AG09319 (cell line): ENCODE measurements around the gene LPCAT3.

ENCODE experiments used
- DNase-seq: peaks from one replicate; pipeline ENCODE4 v3.0.0-alpha.2; 2010; ENCODE audit warnings: low read depth; ENCODE audit errors: extremely low read depth
- TF ChIP-seq, protein P1 (sequence below): IDR thresholded peaks from 2 replicates; pipeline ENCODE4 v1.5.1; 2011; ENCODE audit warnings: low read depth, mild to moderate bottlenecking, inconsistent platforms, low read length, moderate library complexity

Gene LPCAT3

DNA sequence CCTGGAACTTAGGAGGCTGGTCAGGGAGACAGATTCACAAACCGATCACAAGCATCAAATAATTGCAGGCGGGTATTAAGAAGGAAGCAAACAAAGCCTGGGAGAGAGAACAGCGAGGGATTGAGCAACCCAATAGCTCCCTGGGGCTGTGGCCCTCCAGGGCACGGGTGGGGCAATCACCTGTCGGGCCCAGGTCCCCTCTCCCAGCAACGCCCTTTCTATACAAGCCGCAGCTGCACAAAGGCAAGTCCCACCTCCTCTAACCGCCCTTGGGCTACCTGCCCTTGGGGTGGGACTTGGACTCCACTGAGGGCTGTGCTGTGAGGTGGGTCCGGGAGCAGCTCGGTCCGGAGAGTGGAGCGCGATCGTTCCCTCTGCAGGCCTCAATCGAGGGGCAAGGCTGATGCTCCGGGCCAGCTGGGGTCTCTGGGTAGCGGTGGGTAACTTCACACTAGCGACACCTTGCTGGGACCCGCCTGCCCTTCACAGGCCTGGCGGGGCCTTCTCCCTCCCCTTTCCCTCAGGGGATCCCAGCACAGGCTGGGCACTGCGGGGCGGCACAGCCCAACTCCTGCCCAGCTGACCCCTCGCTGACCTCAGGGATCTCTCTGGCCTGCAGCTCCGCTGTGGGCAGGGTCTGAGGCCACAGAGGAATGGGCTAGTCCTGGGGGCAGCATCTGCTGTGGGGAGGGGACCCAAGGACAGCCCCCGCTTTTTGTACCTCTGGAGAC is 55.8 kb downstream of the LPCAT3 start:
- no peak for DNase-seq
- TF ChIP-seq, protein P1, sequence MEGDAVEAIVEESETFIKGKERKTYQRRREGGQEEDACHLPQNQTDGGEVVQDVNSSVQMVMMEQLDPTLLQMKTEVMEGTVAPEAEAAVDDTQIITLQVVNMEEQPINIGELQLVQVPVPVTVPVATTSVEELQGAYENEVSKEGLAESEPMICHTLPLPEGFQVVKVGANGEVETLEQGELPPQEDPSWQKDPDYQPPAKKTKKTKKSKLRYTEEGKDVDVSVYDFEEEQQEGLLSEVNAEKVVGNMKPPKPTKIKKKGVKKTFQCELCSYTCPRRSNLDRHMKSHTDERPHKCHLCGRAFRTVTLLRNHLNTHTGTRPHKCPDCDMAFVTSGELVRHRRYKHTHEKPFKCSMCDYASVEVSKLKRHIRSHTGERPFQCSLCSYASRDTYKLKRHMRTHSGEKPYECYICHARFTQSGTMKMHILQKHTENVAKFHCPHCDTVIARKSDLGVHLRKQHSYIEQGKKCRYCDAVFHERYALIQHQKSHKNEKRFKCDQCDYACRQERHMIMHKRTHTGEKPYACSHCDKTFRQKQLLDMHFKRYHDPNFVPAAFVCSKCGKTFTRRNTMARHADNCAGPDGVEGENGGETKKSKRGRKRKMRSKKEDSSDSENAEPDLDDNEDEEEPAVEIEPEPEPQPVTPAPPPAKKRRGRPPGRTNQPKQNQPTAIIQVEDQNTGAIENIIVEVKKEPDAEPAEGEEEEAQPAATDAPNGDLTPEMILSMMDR = no peak

DNA sequence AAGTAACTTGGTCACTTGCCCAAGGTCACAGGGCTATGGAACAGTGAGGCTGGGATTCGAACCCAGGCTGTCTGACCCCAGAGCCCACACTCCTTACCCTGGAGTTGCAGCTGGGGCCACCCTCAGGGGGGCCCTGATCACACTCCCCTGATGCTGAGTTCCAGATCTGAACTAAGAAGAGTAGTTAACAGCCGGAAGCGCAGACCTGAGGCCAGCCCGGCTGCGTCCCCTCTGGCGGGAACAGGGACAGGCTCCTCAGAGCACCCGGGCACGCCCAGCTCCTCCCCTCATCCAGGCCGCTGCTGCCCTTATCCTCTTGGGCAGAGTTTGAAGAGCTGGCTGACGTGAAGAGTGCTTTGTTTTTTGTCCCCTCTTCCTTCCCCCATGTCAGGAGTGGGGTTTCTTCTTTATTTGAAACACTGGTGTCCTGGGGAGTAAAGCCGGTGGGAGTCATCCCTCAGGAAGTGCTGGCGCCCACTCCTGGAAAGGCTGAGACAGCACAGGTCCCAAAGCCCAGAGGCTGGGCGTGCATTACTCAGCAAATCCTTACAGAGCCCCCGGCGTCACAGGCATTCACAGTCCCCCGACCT is 56.5 kb downstream of the LPCAT3 start:
- TF ChIP-seq, protein P1 = peak; percentile 59
- DNase-seq = peak; percentile 42

DNA sequence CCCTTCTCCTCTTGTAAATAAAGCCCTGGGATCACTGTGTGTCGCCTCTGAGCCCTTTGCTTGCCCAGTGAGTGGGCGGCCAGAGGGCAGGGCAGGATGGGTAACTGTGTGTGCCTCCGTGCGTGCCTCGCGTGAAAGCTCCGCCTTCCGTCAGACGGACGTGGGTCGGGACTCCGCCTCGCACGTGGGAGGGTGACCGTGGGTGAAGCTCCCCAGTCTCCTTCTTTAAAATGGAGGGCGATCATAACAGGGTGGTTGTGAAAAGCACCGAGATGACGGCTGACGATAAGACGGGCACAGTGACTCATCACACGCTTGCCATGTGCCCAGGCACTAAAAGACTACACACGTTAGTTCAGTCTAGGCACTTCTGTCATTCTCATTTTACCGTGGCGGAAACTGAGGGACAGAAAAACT is 57.0 kb downstream of the LPCAT3 start:
- TF ChIP-seq, protein P1 = no peak
- DNase-seq = no peak

DNA sequence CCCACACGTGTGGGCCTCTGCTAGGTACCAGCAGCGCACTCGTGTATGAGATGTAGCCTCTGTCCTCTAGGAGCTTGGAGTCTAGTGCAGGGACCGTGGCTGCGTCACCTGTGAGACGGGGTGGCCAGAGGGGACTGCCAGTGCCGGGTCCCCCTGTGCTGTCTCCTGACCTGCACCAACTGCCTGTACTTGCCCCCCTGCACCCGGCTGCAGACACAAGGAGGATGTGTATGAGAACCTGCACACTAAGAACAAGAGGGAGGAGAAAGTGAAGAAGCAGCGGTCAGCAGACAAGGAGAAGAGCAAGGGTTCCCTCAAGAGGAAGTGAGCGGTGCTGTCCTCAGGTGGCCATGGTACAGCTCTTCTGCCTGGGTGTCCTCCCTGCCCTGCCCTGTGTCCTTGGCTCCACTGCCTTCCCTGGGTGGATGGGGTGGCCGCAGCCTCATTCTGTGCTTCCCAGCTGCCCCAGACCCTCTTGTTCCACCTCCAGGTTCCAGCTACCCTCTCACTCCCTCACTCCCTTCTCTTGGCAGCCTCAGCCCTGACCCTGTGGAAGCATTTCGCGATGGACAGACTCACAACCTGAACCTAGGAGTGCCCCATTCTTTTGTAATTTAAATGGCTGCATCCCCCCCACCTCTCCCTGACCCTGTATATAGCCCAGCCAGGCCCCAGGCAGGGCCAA is 57.5 kb downstream of the LPCAT3 start:
- TF ChIP-seq, protein P1 = peak; percentile 19
- no peak for DNase-seq

DNA sequence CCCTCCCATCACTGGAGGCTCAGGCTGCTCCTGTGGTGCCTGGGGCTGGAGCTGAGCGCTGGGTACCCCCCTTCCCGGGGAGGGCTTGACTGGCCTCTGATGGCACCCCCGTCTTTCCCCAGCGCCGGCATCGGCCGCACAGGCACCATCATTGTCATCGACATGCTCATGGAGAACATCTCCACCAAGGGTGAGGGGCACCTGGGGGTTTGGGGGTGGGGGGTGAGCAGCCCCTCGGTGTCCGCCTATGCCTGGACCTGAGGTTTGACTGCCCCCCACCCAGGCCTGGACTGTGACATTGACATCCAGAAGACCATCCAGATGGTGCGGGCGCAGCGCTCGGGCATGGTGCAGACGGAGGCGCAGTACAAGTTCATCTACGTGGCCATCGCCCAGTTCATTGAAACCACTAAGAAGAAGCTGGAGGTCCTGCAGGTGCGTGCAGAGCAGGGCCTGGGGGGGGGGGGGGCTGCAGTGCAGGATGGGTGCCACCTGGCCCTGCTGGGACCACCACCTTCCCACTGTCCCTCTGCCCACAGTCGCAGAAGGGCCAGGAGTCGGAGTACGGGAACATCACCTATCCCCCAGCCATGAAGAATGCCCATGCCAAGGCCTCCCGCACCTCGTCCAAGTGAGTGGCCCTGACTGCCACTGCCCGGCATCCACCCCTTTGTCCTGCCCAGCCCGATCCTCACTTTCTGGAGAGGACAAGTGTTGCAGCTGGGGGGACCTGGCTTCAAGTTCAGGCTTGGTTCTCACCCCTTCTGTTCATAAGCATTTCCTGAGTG is 58.3 kb downstream of the LPCAT3 start:
- TF ChIP-seq, protein P1 = no peak
- DNase-seq = no peak

DNA sequence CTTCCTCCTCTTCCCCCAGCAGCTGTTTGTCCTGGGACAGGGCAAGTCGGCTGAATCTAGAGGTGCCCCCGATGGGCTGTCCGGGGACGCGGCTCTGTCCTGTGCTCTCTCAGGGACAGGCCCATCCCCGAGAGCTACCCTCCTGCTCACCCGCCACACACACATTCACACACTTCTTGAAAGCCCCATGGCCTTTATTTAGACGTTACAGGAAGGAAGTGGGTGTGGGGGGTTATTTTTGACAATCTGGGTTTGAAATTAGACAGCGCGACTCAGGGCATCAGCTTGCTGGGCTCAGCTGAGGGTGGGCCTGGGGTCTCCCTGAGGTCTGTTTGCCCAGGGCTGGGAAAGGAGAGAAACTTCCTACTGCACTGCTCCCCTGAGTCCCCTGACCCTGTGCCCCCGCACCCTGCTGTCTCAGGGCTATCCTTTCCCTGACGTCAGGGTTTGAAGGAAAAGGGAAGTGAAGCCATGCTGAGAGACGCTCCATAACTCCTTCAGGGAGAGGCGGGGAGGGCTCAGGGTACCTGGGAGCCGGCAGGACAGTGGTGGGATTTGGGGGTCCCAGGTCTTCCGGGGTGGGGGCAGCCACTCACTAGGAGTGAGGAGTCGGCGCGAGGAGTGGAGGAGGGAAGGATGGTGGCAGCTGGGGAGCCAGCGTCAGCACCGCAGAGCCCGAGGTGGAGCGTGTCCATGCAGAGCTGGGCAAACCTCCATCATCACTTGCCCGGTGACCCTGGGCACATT is 59.0 kb downstream of the LPCAT3 start:
- no peak for DNase-seq

More for the DNA sequence above, 59.0 kb downstream of the LPCAT3 start:
- TF ChIP-seq, protein P1 = no peak
